K562 (cell line): ENCODE data around the gene MYG1. TPM values are rescaled to one million over a fixed set of nuclear protein-coding genes. Genes with fewer than 3 reads are reported as not detected.
A peak's percentile ranks its signal among the peaks of the same experiment; 100 is the strongest.

Experiments
- DPF2 ChIP-seq: fragments of 450-650 bp; IDR thresholded peaks from 2 replicates; pipeline ENCODE4 v1.6.1; 2016
- FIP1L1 ChIP-seq: fragments of 200-400 bp; formaldehyde crosslinking; IDR thresholded peaks from 2 replicates; pipeline ENCODE4 v1.6.1; 2018; ENCODE audit warnings: mild to moderate bottlenecking, low read depth, low read length; ENCODE audit not compliant: poor library complexity, severe bottlenecking
- GTF3C2 ChIP-seq: IDR thresholded peaks from 3 replicates; pipeline ENCODE4 v1.6.1; 2011; ENCODE audit warnings: borderline replicate concordance, mild to moderate bottlenecking, moderate library complexity; ENCODE audit not compliant: insufficient read length; ENCODE audit errors: extremely low read depth
- TRIM24 ChIP-seq, 2 experiments: fragments of 450-650 bp; IDR thresholded peaks; 2 replicates each; pipeline ENCODE4 v1.6.1; 2016
- polyA plus RNA-seq, 8 experiments: library from polyadenylated mRNA; depleted of rRNA in 4 of 8; stranded (reverse) in 5 of 8; unstranded in 3 of 8; fragments of >200 nt; fragmentation: Nextera tagmentation in 2 of 8; fragmentation: Illumina TruSeq in 1 of 8; extraction: Ambion mirVana in 2 of 8; extraction: Trizol in 1 of 8; gene quantifications; 2 replicates each; pipeline versions ENCODE4 v1.2.1 to v1.2.3, GENCODE V29; 2011 to 2014; ENCODE audit warnings: inconsistent platforms in 1 of 8, missing spikeins in 1 of 8
- total RNA-seq, 7 experiments: library from RNA; depleted of rRNA in 6 of 7; stranded (reverse); fragments of >200 nt in 6 of 7; fragmentation: Illumina TruSeq in 2 of 7; extraction: Trizol in 2 of 7; gene quantifications; 2 replicates each; pipeline versions ENCODE4 v1.2.1 to v1.2.3, GENCODE V29; 2011 to 2021; ENCODE audit warnings: low replicate concordance in 1 of 7
- TF ChIP-seq, protein P1 (sequence below), 2 experiments: fragments of 150-350 bp in 1 of 2; IDR thresholded peaks; 2 replicates each; pipeline ENCODE4 v1.6.1; 2012 to 2016; ENCODE audit warnings: low read depth in 2 of 2, low read length in 2 of 2, mild to moderate bottlenecking in 1 of 2, moderate library complexity in 1 of 2
- TF ChIP-seq, protein P2 (sequence below), 2 experiments: fragments of 450-650 bp; IDR thresholded peaks; 2 replicates each; pipeline ENCODE4 v1.6.1; 2016; ENCODE audit warnings: mild to moderate bottlenecking in 2 of 2, borderline replicate concordance in 1 of 2, low read depth in 1 of 2, moderate library complexity in 1 of 2
- TF ChIP-seq, protein P3 (sequence below): fragments of 250-450 bp; sonication (Bioruptor Pico); IDR thresholded peaks from 2 replicates; pipeline ENCODE4 v1.5.0; 2020; ENCODE audit warnings: mild to moderate bottlenecking, borderline replicate concordance

MYG1 gene
- total and polyA plus RNA-seq, 9 of the 15 experiments (the other 6 are each of a cell fraction or from before 2014, with no cell fraction given) = 0.45 to 5.6 (median 2.1) TPM

- TF ChIP-seq GTF3C2 = no peak
- 0 out of 2 replicates have a peak, but pooled peaks have one; percentile 36 for TF ChIP-seq DPF2
- TF ChIP-seq TRIM24 (IDR thresholded peaks at IDR 0.05) = peak in 1 of 2 experiments; percentile 52; a peak in 1 of 4 replicates
- TF ChIP-seq, protein P1, sequence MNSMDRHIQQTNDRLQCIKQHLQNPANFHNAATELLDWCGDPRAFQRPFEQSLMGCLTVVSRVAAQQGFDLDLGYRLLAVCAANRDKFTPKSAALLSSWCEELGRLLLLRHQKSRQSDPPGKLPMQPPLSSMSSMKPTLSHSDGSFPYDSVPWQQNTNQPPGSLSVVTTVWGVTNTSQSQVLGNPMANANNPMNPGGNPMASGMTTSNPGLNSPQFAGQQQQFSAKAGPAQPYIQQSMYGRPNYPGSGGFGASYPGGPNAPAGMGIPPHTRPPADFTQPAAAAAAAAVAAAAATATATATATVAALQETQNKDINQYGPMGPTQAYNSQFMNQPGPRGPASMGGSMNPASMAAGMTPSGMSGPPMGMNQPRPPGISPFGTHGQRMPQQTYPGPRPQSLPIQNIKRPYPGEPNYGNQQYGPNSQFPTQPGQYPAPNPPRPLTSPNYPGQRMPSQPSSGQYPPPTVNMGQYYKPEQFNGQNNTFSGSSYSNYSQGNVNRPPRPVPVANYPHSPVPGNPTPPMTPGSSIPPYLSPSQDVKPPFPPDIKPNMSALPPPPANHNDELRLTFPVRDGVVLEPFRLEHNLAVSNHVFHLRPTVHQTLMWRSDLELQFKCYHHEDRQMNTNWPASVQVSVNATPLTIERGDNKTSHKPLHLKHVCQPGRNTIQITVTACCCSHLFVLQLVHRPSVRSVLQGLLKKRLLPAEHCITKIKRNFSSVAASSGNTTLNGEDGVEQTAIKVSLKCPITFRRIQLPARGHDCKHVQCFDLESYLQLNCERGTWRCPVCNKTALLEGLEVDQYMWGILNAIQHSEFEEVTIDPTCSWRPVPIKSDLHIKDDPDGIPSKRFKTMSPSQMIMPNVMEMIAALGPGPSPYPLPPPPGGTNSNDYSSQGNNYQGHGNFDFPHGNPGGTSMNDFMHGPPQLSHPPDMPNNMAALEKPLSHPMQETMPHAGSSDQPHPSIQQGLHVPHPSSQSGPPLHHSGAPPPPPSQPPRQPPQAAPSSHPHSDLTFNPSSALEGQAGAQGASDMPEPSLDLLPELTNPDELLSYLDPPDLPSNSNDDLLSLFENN (IDR thresholded peaks at IDR 0.05; ENCODE audit: low read depth in 2 of 2, low read length in 2 of 2) = 0 out of 4 replicates have a peak, but pooled peaks of 1 of the 2 experiments have one; percentile 22
- TF ChIP-seq, protein P2, sequence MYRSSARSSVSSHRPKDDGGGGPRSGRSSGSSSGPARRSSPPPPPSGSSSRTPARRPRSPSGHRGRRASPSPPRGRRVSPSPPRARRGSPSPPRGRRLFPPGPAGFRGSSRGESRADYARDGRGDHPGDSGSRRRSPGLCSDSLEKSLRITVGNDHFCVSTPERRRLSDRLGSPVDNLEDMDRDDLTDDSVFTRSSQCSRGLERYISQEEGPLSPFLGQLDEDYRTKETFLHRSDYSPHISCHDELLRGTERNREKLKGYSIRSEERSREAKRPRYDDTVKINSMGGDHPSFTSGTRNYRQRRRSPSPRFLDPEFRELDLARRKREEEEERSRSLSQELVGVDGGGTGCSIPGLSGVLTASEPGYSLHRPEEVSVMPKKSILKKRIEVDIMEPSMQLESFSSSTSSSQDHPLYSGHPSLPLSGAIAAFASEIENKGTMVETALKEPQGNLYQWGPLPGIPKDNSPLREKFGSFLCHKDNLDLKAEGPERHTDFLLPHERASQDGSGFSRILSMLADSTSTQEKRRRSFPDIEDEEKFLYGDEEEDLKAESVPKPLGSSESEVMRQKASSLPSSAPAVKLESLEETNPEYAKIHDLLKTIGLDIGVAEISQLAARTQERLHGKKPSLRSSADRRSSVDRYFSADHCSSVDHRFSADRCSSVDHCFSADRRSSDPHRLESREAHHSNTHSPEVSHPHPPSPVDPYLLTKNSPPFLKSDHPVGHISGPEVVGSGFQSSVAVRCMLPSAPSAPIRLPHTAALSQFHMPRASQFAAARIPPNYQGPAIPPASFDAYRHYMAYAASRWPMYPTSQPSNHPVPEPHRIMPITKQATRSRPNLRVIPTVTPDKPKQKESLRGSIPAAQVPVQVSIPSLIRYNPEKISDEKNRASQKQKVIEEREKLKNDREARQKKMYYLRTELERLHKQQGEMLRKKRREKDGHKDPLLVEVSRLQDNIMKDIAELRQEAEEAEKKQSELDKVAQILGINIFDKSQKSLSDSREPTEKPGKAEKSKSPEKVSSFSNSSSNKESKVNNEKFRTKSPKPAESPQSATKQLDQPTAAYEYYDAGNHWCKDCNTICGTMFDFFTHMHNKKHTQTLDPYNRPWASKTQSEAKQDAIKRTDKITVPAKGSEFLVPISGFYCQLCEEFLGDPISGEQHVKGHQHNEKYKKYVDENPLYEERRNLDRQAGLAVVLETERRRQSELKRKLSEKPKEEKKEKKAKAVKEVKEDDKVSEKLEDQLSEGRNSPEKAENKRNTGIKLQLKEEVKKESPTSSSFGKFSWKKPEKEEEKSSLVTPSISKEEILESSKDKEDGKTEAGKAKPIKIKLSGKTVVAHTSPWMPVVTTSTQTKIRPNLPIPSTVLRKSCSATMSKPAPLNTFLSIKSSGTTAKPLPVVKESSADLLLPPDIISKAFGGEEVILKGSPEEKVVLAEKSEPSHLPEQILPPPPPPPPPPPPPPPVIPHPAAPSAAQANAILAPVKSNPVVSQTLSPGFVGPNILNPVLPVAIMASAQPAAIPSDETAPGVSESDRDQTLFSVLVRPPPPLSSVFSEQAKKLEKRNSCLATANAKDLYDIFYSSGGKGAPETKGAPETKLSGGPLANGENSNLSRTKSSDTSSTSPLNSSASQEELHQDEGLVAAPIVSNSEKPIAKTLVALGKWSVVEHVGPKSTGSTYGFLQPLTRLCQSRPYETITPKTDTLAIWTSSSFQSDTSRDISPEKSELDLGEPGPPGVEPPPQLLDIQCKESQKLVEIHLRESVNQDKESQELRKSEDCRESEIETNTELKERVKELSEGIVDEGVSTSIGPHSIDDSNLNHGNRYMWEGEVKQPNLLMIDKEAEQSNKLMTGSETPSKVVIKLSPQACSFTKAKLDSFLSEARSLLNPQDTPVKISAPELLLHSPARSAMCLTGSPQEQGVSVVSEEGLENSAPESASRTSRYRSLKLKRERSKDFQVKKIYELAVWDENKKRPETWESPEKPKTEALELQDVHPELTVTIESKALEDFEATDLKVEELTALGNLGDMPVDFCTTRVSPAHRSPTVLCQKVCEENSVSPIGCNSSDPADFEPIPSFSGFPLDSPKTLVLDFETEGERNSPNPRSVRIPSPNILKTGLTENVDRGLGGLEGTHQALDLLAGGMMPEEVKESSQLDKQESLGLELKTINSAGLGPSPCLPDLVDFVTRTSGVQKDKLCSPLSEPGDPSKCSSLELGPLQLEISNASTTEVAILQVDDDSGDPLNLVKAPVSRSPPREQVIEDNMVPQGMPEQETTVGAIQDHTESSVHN (IDR thresholded peaks at IDR 0.05; ENCODE audit: borderline replicate concordance in 1 of 2, low read depth in 1 of 2) = no peak
- TF ChIP-seq FIP1L1 = no peak
- TF ChIP-seq, protein P3, sequence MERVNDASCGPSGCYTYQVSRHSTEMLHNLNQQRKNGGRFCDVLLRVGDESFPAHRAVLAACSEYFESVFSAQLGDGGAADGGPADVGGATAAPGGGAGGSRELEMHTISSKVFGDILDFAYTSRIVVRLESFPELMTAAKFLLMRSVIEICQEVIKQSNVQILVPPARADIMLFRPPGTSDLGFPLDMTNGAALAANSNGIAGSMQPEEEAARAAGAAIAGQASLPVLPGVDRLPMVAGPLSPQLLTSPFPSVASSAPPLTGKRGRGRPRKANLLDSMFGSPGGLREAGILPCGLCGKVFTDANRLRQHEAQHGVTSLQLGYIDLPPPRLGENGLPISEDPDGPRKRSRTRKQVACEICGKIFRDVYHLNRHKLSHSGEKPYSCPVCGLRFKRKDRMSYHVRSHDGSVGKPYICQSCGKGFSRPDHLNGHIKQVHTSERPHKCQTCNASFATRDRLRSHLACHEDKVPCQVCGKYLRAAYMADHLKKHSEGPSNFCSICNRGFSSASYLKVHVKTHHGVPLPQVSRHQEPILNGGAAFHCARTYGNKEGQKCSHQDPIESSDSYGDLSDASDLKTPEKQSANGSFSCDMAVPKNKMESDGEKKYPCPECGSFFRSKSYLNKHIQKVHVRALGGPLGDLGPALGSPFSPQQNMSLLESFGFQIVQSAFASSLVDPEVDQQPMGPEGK = no peak
Observed at GRCh38 chr12:53295070-53295890, 4.2 kb upstream of the MYG1 start, which contains the start of gene PFDN5 (continued).
